IPS DF 19.7 (cell line): ENCODE measurements around the gene RRP9.
"Not testable (repeated sequence)": the region's sequence is repeated elsewhere in the genome, so short reads cannot be mapped to it uniquely, and the experiment has no call there.

ENCODE experiments used
- DNase-seq: peaks from one replicate; pipeline ENCODE4 v3.0.0-alpha.2; 2013; ENCODE audit warnings: low read depth, low spot score

Gene RRP9

DNA sequence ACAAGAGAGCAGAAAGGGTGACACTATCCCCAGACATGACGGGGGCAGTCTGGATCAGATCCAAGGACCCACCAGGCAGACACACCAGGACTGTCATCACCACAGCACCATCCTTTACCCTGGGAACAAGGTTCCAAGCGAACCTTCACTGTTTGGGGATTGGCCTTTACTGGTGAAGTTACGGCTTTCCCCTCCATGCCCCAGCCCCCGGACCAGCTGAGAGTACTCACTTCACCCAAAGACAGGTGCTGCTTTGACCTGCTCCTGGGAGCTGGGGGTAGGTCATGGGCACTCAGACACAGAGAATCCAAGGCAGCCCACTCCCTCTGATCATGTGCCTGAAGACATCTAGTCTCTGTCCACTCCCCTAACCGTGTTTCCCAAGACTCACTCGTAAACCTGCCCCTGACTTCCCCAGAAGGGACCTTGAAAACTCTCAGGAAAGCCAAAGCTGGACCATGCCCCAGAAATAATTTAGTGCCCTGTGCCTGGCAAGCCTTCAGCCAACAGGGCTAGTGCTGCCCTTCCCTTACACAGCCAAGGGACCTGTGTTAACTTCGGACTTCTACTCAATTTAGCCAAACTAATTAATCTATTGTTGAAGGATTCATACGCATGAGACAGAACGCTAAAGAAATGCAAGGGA, 2.8 kb downstream of the RRP9 start:
- DNase-seq, result no peak

GRCh38 chr3:51937611-51938450, 3.9 kb downstream of the RRP9 start:
- no peak for DNase-seq

DNA sequence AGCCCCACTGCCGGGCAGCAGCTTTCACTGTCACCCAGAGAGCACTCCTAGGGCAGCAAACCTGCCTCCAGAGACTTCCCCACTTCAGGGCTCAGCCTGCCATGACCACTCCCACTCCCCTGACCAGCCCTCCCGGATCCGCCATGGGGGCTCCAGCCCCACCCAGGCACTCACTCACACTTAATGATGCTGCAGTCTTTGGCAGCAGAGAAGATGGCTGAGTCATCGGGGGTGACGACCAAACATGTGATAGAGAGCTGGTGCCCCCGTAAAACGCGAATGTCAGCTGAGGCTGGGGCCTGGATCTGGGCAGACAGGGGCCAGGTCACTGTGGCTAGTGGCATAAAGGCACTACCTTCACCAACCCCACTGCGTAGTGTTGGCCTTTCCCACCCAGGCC, 4.7 kb downstream of the RRP9 start:
- DNase-seq, result no peak

DNA sequence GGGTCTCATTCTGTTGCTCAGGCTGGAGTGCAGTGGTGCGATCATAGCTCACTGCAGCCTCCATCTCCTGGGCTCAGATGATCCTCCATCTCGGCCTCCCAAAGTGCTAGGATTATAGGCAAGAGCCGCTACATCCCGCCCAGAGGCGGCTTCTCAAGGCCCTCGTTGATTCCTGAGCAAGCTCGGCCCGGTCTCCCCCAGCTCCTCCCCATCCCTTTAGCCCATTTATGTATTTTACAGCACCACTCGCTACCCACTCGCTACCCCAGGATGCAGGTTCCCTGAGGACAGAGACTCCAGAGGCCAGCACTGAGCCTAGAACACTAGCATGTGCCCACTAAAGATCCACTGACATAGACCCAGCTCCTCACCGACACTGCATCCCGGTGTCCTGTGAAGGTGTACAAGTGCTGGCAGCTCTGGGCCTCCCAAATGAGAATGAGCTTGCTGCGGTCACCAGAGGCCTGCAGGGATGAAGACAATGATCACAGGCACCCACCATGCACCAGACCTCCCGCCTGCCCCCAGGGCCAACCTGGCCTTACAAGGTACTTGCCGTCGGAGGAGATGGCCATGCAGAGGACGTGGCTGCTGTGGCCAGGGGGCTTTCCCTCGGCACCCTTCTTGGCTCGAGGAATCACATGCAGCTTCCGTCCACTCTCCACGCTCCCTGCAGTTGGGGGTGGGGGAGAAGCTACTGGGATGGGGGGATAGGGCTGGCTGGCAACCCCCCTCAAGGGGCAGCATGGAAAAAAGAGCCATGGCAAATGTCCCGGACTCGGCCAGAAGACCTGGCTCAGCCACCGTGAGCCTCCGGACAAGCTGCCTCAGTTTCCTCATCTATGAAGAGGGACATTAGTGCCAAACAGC, 5.6 kb downstream of the RRP9 start:
- DNase-seq, result no peak

GRCh38 chr3:51934991-51935885, 6.5 kb downstream of the RRP9 start:
- no peak for DNase-seq

- DNase-seq, result no peak
Measured at GRCh38 chr3:51934139-51934850, 7.4 kb downstream of the RRP9 start.

DNA sequence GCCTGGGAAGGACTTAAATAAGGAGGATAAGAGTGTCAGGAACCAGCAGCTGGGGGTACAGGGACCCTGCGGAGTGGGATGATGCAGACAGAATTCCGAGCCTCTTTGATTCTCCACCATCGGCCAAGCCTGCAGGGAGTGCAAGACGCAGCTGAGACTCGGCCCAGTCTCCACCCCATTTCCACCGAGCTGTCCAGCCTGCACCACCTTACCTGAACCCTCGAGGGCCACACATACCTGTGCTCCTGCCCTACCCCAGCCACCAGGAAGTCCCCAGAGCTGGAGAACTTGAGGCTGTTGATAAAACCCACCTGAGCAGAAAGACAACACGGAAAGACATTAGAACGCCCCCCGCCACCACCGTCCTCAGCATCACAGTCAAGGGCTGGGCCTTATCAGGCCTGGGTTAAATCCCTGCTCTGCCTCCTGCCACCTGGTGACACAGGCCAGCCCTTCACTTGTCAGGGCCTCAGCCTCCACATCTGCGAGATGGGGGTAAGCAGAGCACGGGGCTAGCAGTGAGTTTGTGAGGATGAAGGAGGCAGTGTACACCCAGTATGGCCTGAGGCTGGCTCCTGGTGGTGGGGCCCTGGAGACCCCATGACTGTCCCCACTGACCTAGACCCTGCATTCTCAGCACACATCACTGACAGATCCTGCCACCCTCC, 8.1 kb downstream of the RRP9 start:
- no peak for DNase-seq

DNA sequence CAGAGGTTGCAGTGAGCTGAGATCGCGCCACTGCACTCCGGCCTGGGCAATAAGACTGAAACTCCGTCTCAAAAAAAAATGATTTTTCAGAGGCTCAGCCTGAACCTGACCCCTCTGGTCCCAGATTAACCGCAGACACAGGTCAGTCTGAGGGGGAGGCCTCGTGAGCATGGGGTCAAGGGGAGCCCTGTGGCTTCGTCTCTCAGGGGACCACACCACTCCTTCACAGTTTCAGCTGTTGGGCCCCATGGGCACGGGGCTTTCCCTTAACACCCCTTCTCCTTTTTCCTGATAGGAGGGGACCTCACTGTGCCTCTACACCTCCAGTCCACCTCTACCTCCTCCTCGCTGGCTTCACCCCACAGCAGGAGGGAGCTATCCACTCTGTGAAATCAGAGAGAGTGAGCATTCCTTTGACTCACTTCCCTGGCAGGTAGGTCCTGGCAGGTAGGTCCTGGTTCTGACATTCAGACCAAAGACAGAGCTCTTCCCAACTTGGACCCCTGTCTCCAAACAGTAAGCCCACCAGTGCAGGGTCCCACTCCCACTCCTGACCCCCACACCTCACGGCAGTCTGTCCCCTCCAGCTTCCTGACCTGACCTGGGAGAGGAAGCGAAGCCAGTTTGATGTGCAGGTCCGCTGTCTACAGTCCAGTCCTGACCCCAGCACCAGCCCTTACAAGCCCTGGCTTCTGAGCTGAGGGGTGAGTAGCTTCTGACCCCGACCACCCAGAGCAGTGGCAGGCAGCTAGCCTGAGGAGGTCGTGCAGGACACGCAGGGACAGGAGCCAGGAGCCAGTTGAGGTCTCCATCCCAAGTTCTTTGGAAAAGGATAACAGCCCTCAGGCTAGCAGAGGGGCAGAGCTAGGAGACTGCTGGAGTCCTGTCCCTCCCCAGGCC, 9.0 kb downstream of the RRP9 start:
- DNase-seq, result no peak

DNA sequence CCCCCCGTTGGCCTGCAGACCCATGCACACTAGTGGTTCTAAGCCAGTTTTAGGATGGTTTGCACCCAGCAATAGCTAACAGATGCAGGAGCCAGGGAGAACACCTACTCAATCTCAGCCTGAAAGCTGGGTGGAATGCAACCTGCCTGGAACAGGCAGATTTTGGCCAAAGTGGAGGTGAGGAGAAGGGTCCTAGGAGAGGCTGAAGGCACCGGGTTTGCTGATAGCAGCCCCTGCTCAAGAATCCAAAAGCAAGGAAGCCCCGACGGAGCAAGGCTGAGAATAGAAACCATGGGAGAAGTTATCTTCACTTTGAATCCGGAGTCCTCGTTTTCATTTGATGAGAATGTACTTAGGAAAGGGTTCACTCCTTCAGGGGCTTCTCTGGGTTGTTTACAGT, 9.9 kb downstream of the RRP9 start:
- DNase-seq, result no peak

DNA sequence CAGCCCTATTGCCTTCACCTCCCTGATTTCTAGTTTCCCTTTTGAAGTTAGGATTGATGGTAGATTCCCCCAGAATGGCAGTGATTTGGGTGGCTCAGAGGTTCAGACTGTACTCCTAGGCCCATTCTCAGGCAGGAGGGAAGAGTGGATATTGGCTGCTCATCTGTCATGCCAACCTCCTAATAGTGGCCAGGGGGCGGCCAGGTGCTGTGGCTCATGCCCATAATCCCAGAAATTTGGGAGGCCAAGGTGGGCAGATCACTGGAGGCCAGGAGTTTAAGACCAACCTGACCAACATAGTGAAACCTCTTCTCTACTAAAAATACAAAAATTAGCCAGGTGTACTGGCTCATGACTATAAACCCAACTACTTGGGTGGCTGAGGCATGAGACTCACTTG, 11.3 kb downstream of the RRP9 start:
- DNase-seq, result no peak

- peak; percentile 5 for DNase-seq
Measured at GRCh38 chr3:51929420-51930003, 12.2 kb downstream of the RRP9 start.

- not testable (repeated sequence) for DNase-seq
Measured at GRCh38 chr3:51928981-51929380, 12.7 kb downstream of the RRP9 start.

GRCh38 chr3:51928438-51928837, 13.3 kb downstream of the RRP9 start:
- DNase-seq, result no peak

DNA sequence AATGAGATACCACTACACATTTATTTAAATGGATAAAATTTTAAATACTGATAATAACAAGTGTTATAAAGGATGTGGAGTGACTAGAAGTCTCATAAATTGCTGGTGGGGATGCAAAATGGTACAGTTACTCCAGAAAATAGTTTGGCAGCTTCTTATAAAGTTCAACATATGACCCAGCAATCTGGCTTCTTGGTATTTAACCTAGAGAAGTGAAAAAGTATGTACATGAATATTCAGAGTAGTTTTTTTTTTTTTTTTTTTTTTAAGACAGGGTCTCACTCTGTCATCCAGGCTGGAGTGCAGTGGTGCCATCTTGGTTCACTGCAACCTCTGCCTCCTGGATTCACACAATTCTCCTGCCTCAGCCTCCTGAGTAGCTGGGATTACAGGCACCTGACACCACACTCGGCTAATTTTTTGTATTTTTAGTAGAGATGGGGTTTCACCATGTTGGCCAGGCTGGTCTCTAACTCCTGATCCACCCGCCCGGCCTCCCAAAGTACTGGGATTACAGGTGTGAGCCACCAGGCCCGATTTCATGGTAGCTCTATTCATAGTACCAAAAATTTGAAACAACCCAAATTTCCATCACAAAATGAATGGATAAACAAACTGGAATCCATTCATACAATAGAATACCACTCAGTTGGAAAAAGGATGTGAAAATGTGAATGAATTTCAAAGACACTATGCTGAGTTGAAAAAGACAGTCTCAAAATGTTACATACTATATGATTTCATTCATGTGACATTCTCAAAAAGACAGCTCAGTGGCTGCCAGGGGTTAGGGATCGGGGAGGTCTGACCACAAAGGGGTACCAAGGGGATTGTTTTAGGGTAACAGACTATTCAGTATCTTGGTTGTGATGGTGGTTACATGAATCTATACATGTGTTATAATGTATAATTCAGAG, 14.4 kb downstream of the RRP9 start:
- DNase-seq, result no peak

- DNase-seq, result no peak
Measured at GRCh38 chr3:51921081-51921578, 20.6 kb downstream of the RRP9 start.

GRCh38 chr3:51916418-51916817, 25.3 kb downstream of the RRP9 start:
- DNase-seq, result no peak

DNA sequence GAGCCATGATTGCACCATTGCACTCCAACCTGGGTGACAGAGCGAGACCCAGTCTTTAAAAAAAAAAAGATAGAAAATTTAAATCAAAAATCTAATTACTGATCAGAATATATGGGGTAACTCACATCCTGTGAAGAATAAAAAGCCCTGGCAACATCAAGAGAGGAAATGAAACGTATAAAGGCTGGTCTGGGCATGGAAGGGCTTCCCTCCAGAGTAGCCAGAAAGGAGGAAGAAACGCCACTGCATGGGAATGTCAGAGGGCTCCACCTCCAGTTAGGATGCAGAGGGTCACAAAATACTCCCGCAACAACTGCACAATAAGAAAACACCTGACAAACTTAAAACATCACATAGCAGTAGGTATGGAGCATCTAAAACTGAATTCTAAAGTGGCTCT, 33.7 kb downstream of the RRP9 start:
- no peak for DNase-seq
